ACHN (cell line): ENCODE data around the gene TAF11L13.
"Not testable (repeated sequence)": the region's sequence is repeated elsewhere in the genome, so short reads cannot be mapped to it uniquely, and the experiment has no call there.

Experiments used
- DNase-seq: peaks from one replicate; pipeline ENCODE4 v3.0.0-alpha.2; 2015
- in situ Hi-C: cut with HindIII; loops from 2 replicates; pipeline ENCODE4 v1.10.0; 2017; ENCODE audit warnings: low sequenced_read_pairs, low pct_ligation_motif_present, low pct_unique_long_range_greater_than_20kb

Gene TAF11L13

GRCh38 chr5:17631788-17632187 is at the start of gene TAF11L13:
TAF11L13 (plus strand) TSS chr5:17632088.
- DNase-seq, in situ Hi-C loops: not testable (repeated sequence)

- DNase-seq, in situ Hi-C loops: not testable (repeated sequence)
Measured at GRCh38 chr5:17585658-17586057, 46.2 kb upstream of the TAF11L13 start, which contains the start of gene TAF11L7. TAF11L7 (minus strand) TSS chr5:17585758.

GRCh38 chr5:17590860-17591259 is 41.0 kb upstream of the TAF11L13 start, which contains the start of gene TAF11L8:
TAF11L8 (minus strand) TSS chr5:17590960.
- in situ Hi-C loops: not testable (repeated sequence)

GRCh38 chr5:17594255-17594654 is 37.6 kb upstream of the TAF11L13 start, which contains the start of gene TAF11L9:
TAF11L9 (minus strand) TSS chr5:17594394.
- in situ Hi-C loops, DNase-seq: not testable (repeated sequence)

More at GRCh38 chr5:17590860-17591259, 41.0 kb upstream of the TAF11L13 start, which contains the start of gene TAF11L8:
- not testable (repeated sequence) for DNase-seq

GRCh38 chr5:17597728-17598127 is 34.2 kb upstream of the TAF11L13 start, which contains the start of gene TAF11L10:
TAF11L10 (minus strand) TSS chr5:17597828.
- DNase-seq, in situ Hi-C loops: not testable (repeated sequence)

- DNase-seq, in situ Hi-C loops: not testable (repeated sequence)
Measured at GRCh38 chr5:17603880-17604279, 28.0 kb upstream of the TAF11L13 start, which contains the start of gene TAF11L11. TAF11L11 (plus strand) TSS chr5:17604183.

GRCh38 chr5:17604951-17605350 is 26.9 kb upstream of the TAF11L13 start:
- in situ Hi-C loops: no loop called here

GRCh38 chr5:17607461-17607860 is 24.4 kb upstream of the TAF11L13 start:
- DNase-seq, in situ Hi-C loops: not testable (repeated sequence)

More at GRCh38 chr5:17604951-17605350, 26.9 kb upstream of the TAF11L13 start:
- no peak for DNase-seq

- in situ Hi-C loops, DNase-seq: not testable (repeated sequence)
Measured at GRCh38 chr5:17610092-17610491, 21.8 kb upstream of the TAF11L13 start, which contains the start of gene TAF11L12. TAF11L12 (plus strand) TSS chr5:17610392.

- DNase-seq: no peak
- in situ Hi-C loops: no loop called here
Measured at GRCh38 chr5:17614872-17615605, 16.8 kb upstream of the TAF11L13 start.

GRCh38 chr5:17619354-17619753 is 12.5 kb upstream of the TAF11L13 start:
- no peak for DNase-seq
- in situ Hi-C loops: no loop called here

GRCh38 chr5:17620627-17621026 is 11.3 kb upstream of the TAF11L13 start:
- in situ Hi-C loops: no loop called here
- DNase-seq: no peak

GRCh38 chr5:17625686-17626085 is 6.2 kb upstream of the TAF11L13 start:
- in situ Hi-C loops: no loop called here
- DNase-seq: no peak

- DNase-seq: no peak
- in situ Hi-C loops: no loop called here
Measured at GRCh38 chr5:17634160-17634559, 2.3 kb downstream of the TAF11L13 start, which contains the start of gene TAF11L14. TAF11L14 (plus strand) TSS chr5:17634460.

GRCh38 chr5:17649232-17649631 is 17.3 kb downstream of the TAF11L13 start:
- DNase-seq, in situ Hi-C loops: not testable (repeated sequence)

- DNase-seq, in situ Hi-C loops: not testable (repeated sequence)
Measured at GRCh38 chr5:17655201-17655759, 23.4 kb downstream of the TAF11L13 start.

- DNase-seq: no peak
Measured at GRCh38 chr5:17655921-17656320, 24.0 kb downstream of the TAF11L13 start.

GRCh38 chr5:17663182-17663581 is 31.3 kb downstream of the TAF11L13 start:
- in situ Hi-C loops: no loop called here
- DNase-seq: no peak

More at GRCh38 chr5:17655921-17656320, 24.0 kb downstream of the TAF11L13 start:
- in situ Hi-C loops: no loop called here

- no peak for DNase-seq
- in situ Hi-C loops: no loop called here
Measured at GRCh38 chr5:17665836-17666235, 33.9 kb downstream of the TAF11L13 start.
